Measurements from ENCODE around the gene MTRR.

MTRR gene

DNA sequence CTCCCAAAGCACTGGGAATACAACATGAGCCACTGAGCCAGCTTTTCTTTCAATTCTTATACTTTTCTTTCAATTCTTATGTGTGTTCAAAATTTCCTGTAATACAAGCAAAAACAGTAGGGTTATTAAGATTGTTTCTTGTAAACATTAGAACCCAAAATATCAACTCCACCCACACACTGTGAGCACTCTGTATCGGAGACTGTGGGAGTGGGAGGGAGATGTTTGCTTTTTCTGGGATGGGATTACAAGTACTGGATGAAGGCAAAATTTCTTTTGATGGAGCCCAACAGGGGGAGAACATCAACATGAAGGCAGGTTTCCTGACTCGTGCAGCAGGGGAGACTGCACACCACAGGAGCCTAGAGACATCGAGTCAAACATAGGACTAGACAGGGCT is 13.3 kb upstream of the MTRR start:
- Histone ChIP-seq H3K27ac (no peak overlapping the region), H3K4me3 (no peak overlapping the region)
- TF ChIP-seq, protein P1, sequence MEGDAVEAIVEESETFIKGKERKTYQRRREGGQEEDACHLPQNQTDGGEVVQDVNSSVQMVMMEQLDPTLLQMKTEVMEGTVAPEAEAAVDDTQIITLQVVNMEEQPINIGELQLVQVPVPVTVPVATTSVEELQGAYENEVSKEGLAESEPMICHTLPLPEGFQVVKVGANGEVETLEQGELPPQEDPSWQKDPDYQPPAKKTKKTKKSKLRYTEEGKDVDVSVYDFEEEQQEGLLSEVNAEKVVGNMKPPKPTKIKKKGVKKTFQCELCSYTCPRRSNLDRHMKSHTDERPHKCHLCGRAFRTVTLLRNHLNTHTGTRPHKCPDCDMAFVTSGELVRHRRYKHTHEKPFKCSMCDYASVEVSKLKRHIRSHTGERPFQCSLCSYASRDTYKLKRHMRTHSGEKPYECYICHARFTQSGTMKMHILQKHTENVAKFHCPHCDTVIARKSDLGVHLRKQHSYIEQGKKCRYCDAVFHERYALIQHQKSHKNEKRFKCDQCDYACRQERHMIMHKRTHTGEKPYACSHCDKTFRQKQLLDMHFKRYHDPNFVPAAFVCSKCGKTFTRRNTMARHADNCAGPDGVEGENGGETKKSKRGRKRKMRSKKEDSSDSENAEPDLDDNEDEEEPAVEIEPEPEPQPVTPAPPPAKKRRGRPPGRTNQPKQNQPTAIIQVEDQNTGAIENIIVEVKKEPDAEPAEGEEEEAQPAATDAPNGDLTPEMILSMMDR (IDR thresholded peaks at IDR 0.05), result no peak
- DNase-seq (ENCODE audit: low spot score), result no peak

DNA sequence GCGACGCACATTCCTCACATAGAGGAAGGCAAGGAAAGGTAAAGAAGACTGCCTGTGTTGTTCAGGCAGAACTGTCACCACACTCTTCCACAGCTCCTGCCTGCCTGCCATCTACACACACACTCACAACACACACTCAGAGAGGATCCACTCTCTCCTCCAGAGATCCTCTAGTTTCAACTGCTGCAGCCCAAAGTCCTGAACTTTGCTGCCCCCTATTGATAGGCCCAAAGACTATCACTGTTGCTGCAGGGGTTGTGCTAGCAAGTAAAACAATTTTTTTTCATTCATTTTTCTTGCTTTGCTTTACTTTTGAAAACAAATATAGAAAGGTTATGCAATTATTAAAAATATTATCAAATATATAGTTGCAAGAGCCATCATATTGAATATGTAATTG is 12.1 kb upstream of the MTRR start:
- Histone ChIP-seq H3K27ac (no peak overlapping the region), H3K4me3 (no peak overlapping the region)
- TF ChIP-seq, protein P1 (IDR thresholded peaks at IDR 0.05), result no peak
- no peak for DNase-seq (ENCODE audit: low spot score)

DNA sequence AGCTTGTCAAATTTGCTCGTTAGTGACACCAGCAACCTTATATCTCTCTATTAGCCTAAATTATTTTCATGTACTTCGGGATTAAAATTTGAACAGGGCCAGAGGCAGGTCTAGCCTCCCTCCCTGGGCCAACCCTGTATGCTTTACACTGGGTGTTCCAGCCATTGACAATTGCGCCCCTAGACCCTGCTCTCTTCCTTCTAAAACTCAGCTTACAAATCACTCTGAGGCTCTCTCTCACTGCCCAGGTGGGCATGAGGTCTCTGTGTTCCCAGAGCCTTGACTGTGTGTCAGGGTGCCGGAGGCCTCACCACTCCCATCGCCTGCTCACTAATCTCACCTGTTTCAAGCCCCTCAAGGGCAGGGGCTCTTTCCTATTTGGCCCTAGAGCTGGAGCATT is 11.6 kb upstream of the MTRR start:
- TF ChIP-seq, protein P1 (IDR thresholded peaks at IDR 0.05), result no peak
- DNase-seq (ENCODE audit: low spot score), result no peak

DNA sequence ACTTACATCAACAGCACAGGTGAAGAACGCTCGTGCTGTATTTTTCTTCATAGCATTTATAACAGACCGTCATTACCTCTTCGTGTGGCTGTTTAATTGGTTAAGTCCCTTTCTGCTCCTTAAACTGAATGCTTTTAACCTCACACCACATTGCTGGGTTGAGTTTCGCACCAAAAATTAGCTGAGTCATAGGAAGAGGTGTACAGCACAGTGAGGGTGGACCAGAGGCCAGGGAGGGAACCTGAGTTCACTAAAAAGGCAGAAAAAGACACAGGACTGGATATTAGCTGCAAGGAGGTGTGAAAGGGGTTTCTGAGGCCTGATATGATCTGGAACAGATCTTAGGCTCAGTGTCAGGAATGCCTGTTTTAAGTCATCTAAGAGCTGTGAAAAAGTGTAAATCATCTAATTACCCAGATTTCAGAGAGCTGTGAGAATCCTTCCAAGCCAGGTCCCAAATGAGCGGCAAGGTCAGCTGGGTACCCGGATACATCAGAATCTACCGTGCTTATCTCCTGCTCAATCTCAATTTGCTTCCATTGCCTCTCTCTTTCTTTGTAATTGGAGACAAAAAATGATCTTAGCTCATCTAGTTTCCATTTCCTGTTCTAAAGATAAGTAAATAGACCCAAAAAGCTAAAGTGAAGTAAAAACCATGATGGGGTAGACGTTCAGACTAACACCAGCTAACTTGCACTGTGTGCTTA is 10.9 kb upstream of the MTRR start:
- H3K27ac ChIP-seq, result no peak overlapping the region
- TF ChIP-seq, protein P1 (IDR thresholded peaks at IDR 0.05), result no peak
- no peak for DNase-seq (ENCODE audit: low spot score)
- H3K4me3 ChIP-seq, result no peak overlapping the region

More for the DNA sequence above, 11.6 kb upstream of the MTRR start:
- no peak overlapping the region for H3K4me3 ChIP-seq
- H3K27ac ChIP-seq, result no peak overlapping the region

DNA sequence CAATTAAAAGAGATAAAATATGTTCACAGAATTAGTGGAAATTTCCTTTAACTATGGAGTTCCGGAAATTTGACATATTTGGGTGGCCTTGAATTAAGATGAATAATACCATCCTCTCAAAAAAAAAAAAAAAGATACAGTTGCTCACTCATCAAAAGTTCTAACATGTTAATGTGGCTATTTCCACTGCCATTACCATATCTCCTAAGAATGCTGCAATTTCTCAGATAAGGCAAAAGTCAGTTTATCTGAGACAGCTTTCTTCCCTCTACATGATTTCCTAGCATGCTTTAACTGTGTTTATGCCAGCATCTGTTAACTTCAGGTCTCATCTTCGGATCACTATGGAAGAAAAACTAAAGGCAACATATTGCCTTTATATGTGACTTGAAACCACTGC is 2.8 kb upstream of the MTRR start:
- no peak overlapping the region for H3K27ac ChIP-seq
- TF ChIP-seq, protein P1 (IDR thresholded peaks at IDR 0.05), result no peak
- H3K4me3 ChIP-seq, result no peak overlapping the region

DNA sequence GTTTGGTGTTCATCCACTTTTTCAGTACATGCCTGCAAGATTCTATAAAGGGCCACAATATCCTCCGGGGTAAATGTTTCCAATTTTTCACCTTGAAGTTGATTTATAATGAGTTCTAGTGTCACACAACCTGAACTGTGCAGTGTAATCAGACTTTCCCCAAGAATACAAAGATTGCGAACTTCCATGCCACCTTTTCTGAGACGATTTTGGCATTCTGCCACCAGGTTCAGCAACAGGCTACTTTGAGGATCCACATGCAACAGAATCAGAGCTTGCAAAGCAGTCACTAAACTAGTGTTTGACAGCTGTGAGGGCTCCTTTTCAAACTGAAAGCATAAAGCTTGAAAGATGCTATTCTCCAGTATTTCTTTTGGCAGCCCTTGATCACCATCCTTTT is 1.7 kb upstream of the MTRR start:
- Histone ChIP-seq H3K4me3 (no peak overlapping the region), H3K27ac (no peak overlapping the region)
- TF ChIP-seq, protein P1 (IDR thresholded peaks at IDR 0.05), result no peak
- no peak for DNase-seq (ENCODE audit: low spot score)

More for the DNA sequence above, 2.8 kb upstream of the MTRR start:
- DNase-seq (ENCODE audit: low spot score), result no peak

DNA sequence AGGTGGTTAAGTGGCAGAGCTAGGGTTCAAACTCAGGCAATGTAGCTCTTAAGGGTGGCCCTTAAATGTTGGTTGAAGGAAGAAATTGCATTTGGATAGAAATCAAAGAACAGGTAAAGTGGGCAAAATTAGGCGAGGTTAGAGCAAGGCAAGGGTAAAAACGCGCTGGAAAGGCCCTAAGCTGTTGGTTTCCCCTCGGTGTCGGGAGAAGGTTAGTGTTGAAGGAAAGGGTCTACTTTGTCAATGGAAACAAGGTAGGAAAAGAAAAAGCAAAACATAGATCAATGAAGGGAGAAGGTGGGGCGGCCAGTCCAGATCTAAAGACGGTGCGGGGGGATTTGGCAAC is 548 bp upstream of the MTRR start:
- Histone ChIP-seq H3K4me3 (peak overlapping the region; percentile 90), H3K27ac (peak overlapping the region; percentile 81 to 83)
- TF ChIP-seq, protein P1 (IDR thresholded peaks at IDR 0.05), result no peak
- no peak for DNase-seq (ENCODE audit: low spot score)
